GM18951 (cell line): ENCODE measurements around the gene SDCCAG8.

Experiments used
- POLR2A ChIP-seq: IDR thresholded peaks from 4 replicates; pipeline ENCODE4 v1.6.1; 2011; ENCODE audit warnings: mild to moderate bottlenecking; ENCODE audit not compliant: insufficient read length, insufficient read depth; ENCODE audit errors: extremely low read depth
- in situ Hi-C: fragments of 300-500 bp; cut with MboI; formaldehyde crosslinking; loops from one replicate; pipeline ENCODE4 v1.12.0; 2022; ENCODE audit warnings: low sequenced_read_pairs, mixed read lengths, inconsistent platforms; ENCODE audit not compliant: unreplicated experiment

Gene SDCCAG8

DNA sequence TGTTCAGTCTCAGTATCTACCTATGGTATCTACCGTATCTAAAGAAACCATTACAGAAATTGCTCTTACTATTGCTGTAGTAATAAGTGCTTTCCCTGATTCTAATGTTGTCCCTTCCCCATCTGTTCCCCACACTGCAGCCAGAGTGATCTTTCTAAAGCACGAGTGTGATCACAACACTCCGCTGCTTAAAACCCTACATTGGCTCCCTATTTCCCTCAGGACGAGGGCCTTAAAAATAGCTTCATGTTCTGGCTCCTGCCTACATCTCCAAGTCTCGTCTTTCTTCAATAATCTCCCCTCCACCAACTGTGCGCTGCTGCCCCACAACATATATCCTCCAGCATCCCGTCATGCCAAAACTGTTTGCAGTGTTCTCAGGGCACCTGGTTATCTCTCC lies 150.6 kb downstream of the SDCCAG8 start:
- in situ Hi-C loops: no loop called here
- TF ChIP-seq POLR2A: no peak

DNA sequence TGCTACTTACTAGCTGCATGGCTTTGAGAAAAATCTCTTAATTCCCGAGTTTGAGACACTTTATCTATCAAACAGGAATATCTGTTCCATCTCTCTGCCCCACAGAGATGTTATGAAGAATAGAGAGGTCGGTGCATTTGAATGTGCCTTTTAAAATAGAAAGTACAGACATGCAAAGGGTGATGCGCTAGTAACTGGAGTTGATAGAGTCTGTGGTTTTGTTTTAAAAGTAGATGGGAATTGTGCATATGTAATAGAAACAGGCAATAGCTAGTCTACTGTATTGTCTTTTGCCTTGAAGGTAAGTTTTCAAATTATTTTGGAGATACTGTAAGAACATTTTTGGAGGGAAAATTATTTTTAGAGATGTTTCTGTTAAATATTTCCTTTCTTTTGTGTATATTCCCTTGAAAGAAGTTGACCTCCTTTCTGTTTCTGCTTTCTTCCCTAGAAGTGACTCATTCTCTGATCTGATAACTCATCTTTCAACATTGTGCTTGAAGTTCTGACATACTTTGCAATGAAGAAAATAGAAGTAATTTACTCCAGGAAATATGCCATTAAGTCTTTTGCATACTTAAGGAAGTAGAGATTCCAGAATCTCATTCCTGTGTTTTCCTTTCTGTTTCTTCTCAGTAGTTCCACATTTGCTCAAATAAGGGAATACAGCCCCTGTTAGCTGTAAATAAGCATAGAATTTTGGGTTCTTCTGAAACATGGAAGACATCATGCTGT lies 151.6 kb downstream of the SDCCAG8 start:
- no peak for TF ChIP-seq POLR2A
- in situ Hi-C loops: no loop called here

DNA sequence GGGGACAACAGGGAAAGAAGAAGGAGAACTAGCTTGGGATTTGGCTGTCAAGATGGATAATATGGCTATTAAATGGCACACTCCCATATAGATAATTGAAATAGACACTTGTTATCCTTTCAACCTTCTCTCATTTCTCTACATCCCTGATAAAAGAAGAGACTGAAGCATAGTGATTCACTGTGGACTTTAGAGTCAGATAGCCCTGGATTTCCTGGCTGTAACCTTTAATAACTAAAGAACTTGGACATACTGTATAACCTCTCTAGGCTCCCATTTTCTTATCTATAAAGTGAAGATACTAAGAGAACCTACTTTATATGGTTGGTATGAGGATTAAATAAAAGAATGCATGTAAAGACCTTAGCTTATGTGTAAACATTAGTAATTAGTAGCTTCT lies 152.6 kb downstream of the SDCCAG8 start:
- in situ Hi-C loops: no loop called here
- TF ChIP-seq POLR2A: no peak

DNA sequence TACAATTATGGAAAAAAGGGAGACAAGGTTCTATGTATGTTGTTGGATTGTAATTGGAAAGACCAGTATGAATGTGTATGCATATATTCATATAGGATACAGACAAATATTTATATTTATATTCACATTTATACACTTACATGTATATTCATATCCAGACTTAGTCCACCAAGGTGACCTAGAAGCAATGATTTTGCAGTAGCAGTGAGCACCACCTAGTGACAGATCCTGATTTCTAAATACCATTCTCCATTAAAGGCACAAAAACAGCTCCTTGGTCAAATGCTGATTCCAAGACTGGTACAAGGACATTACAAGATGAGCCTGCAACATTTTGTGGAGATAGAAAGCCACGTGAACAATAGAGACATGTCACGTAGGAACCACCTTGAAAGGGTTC lies 153.4 kb downstream of the SDCCAG8 start:
- no peak for TF ChIP-seq POLR2A
- in situ Hi-C loops: no loop called here

DNA sequence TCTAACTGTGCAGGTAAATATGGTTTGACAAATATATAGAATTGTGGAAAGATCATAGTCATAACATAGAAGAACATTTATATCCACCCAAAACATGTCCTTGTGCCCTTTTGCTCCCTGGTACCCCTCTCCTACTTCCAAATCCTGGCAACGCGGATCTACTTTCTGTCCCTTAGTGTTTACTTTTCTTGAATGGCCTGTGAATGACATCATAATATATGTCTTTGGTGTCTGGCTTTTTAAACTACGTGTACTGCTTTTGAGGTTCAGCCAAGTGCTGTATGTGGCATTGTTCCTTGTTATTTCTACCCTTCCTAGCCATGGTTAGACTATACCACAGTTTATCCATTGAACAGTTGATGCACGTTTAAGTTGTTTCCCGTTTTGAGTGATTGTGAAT lies 155.6 kb downstream of the SDCCAG8 start:
- in situ Hi-C loops: no loop called here

DNA sequence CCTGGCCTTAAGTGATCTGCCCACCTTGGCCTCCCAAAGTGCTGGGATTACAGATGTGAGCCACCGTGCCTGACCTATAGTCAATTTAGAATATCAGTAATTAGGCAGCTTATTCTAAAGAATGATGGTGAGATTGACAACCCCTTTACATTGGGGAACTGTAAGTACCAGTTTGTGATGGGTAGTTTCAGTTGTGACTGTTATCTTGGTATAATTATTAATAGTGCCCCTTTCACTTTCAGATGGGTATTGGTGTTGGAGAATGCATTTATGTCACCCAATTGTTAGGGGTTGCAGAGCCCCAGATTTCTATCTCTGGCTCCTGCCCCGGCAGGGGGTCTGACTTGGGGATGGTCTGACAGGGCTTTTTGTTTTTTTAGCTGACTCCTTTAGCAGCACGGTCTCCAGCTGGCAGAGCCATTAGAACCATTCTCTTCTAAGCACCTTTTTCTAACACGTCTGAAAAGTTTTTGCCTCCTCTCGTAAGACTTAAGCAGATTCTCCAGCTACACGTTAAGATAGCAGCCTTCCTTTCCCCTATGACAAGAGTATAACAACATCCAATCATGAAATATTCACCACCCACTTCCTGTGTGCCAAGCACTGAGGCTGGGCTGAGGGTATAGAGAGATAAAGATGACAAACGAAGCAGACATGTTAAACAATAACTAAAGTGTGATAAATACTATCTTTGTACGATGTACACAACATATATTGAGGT lies 157.8 kb downstream of the SDCCAG8 start:
- in situ Hi-C loops: no loop called here
- no peak for TF ChIP-seq POLR2A

More for the DNA sequence above, 155.6 kb downstream of the SDCCAG8 start:
- no peak for TF ChIP-seq POLR2A

DNA sequence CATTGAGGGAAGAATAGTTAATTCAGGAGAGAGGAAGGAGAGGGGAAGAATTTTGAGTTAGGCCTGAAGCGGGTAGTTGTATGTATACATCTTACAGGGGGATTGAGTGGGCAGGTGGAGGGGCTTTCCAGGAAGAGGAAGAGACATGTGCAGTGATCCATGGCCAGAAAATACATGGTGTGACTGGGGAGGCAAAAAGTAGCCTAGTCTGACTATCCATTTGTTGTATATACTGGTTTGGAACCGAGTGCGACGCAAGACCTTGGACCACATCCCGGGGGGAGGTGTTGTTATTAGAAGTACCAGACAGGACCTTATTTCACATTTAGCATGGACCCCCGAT lies 158.3 kb downstream of the SDCCAG8 start:
- TF ChIP-seq POLR2A: no peak
- in situ Hi-C loops: no loop called here

DNA sequence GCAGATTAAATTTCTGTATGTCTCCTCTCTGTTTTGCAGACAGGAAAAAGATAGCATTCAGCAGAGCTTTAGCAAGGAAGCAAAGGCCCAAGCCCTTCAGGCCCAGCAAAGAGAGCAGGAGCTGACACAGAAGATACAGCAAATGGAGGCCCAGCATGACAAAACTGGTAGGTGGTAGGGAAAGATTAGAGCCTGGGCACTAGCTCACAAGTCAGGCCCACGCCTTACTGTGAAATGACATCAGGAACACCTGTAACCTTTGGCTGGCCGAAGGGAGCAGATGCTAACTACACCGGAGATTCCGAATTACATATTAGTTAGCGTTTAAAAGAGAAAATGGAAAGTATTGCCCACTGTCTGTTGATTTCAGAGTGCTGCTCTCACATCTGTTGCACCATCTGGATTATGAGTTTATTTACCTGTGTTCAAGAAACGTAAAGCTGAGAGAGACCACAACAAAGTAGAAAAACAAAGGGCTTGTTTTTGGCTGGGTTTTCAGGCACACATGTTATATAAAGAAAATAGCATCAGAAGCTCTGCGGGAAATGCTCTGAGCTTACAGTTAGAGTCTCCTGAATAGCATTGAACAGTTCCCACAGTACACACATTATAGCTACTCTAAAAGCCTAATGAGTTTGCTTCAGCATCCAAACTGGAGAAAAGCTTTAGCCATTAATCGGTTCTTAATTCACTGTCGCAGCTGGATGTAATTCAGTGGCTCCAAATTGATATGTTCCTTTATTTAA lies 160.0 kb downstream of the SDCCAG8 start:
- no peak for TF ChIP-seq POLR2A
- in situ Hi-C loops: no loop called here

DNA sequence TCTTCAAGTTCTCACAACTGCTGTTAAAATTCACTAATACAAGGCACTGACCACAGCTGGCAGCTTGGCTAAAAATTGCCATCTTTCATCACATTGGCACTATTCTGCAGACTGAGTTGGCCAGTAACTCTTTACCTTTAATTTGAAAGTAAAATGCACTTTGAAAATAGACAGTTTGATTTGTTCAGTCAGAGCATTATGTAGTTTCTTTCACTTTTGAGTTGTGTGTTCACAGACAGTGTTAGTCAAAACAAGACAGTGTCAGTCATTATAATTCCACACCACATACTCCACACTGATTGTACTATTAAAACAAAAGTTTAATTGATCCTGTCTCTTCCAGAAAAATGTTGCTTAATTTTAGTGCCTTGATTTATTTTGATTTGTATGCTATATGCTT lies 160.7 kb downstream of the SDCCAG8 start:
- in situ Hi-C loops: no loop called here
- no peak for TF ChIP-seq POLR2A

DNA sequence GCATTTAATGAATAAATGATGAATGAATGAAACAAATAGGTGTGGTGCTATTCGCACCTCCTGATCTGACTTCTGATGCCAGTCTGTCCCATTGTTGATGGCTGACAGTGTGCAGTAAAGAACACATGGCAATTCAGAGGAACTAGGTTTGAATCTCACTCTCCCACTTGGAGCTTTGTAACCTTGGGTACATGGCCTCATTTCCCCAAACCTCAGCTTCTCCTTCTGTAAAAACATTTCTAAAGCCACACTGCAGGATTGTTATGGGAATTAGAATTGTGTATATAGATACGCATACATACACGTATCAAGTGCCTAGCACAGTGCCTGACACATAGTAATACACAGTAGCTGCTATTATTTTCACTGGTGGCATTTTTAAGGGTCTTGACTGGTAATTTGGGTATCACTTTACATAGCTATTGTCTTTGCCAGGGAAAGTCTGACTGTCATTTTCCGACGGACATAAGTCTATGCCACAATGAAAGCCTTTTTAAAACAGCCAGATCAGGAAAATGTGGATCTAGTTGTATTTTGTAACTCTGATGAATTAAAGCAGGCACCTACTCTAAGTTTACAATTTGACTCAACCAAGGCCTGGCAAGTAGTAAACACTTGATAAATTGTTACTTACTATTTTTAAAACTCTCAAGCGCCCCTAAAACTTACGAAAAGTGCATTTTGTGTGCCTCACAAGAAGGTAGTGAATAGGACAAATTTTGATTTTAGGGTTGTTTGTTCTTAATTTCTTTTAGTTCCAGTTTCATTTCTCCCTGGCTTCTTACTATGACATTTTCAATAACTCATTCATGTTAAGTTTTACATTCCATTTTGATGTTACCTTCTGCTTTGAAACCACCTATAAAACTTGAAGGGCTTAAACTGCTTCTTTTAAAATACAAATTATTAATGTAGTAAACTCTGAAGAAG lies 164.4 kb downstream of the SDCCAG8 start:
- in situ Hi-C loops: no loop called here
- TF ChIP-seq POLR2A: no peak

DNA sequence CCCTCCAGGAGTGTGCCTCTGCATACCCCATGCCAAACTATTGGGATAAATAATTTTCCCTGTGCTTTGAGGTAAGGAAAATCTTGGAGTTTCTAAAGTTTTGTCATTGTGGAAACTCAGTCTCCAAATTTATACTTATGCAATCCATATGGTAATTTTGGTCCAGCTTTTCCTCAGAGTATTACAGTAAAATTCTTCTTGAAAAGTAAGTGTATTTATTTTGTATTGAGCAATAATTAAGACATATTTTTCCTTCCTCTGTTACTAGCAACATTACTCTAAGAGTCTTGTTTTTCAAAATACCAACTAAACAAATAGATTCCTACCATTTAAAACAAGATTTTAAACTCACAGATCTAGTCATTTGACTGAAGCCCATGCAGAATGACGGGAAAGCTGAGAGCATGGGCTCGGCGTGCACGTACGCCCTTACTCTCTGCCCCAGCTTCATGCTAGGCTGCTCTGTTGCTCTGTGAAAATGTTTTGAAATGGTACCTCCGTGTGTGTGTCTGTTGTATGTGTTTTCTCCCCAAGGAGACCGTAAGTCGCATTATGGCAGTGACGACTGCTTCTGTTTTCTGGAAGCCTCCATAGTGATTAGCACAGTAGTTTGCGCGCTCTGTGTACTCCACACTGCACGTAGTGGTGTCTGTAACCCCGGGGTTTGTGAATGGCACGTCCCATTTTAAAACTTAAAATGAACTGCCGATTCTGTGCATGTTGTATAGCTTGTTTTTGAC lies 165.3 kb downstream of the SDCCAG8 start:
- no peak for TF ChIP-seq POLR2A
- in situ Hi-C loops: no loop called here

DNA sequence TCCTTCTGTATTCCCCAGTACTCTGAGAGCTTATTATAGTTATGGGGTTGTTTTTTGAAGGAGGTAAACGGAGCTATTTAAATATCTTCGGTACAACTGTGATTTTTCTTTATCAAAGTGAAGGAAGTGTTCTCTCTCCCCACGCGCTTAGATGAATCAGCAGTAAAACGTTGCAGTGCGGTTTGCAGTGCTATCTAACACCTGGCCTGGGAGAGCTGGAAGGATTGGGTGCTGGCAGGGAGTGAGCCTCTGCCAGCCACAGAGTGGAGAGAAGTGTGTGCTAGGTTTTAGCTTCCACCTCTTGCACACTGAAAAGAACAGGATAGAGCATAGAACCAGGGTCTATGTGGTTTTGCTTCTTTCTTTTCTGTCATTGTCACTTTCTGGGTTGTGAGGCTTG lies 165.9 kb downstream of the SDCCAG8 start:
- TF ChIP-seq POLR2A: no peak
- in situ Hi-C loops: no loop called here

DNA sequence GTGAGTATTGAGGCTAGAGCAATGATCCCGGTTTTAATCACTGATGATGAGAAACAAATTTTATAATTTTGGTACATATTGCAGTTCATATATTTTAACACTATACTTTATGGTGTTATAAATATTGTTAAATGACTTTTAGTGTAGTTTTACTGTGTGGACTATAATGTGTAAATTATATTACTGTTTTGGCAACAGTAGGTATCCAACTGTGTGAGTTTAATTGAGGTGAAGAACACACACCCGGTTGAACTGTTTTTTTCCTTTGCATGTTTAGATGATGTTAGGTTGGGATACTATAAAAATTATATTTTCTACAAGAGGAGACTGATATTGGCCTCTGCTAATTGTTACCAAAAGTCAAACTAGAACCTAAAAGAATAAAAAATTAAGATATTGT lies 166.5 kb downstream of the SDCCAG8 start:
- in situ Hi-C loops: no loop called here
- no peak for TF ChIP-seq POLR2A

DNA sequence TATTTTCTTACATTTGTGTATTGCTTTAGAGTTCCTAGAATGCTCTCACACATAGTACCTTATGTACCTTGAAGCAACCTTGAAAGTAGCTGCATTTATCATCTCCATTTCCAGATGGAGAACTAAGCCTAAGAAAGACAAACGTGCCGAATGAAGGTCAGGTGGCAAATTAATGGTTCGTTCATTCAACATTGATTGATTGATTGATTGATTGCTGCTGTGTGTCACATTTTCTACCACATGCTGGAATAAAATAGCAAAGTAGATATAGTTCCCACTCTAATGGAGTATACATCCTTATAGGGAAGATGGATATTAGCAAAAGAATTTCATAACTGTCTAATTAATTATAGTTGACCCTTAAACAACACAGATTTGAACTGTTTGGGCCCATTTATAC lies 172.2 kb downstream of the SDCCAG8 start:
- in situ Hi-C loops: no loop called here
- no peak for TF ChIP-seq POLR2A
